H1 (cell line): Measurements from ENCODE around the gene TARS2. TPM values are rescaled to one million over a fixed set of nuclear protein-coding genes. Genes with fewer than 3 reads are reported as not detected.

Source experiments
- CTCF ChIA-PET: fragments of 300-600 bp; sonication (Branson Sonifier 250); formaldehyde crosslinking; loops from one replicate; lab custom pipeline; 2021; ENCODE audit not compliant: partially characterized antibody; lab: Charles Lee
- POLR2A ChIA-PET: fragments of 300-600 bp; sonication (Branson Sonifier 250); formaldehyde crosslinking; loops from one replicate; lab custom pipeline; 2021; ENCODE audit warnings: inconsistent platforms; ENCODE audit not compliant: partially characterized antibody; lab: Charles Lee
- DNase-seq, 2 experiments: peaks; one replicate each; pipeline versions ENCODE4 v3.0.0 to v3.0.0-alpha.2; 2010 to 2022; ENCODE audit warnings: low spot score in 2 of 2, low read depth in 1 of 2, mixed read lengths in 1 of 2
- FAIRE-seq: peaks from 2 replicates; lab custom pipeline; 2011; peaks lifted over from hg19 to GRCh38; lab: Jason Lieb, UNC
- H2AFZ ChIP-seq: 2 replicates; pipeline ENCODE4 v1.8.1; 2012; ENCODE audit warnings: low read length, inconsistent platforms
- H2AK5ac ChIP-seq: 2 replicates; pipeline ENCODE4 v1.6.1; 2013; ENCODE audit warnings: low read depth, low read length
- H2BK120ac ChIP-seq: replicated peaks from 2 replicates; pipeline ENCODE3; 2013; ENCODE audit warnings: low read depth, low read length, inconsistent platforms
- H2BK12ac ChIP-seq: 2 replicates; pipeline ENCODE4 v1.6.1; 2013; ENCODE audit warnings: low read depth, low read length
- H2BK15ac ChIP-seq: 2 replicates; pipeline ENCODE4 v1.6.1; 2013; ENCODE audit warnings: low read length
- H2BK20ac ChIP-seq: 2 replicates; pipeline ENCODE4 v1.6.1; 2013; ENCODE audit warnings: low read length
- H2BK5ac ChIP-seq: 2 replicates; pipeline ENCODE4 v1.6.1; 2013; ENCODE audit warnings: low read depth, low read length
- H3K14ac ChIP-seq: 2 replicates; pipeline ENCODE4 v1.6.1; 2013; ENCODE audit warnings: inconsistent platforms; ENCODE audit not compliant: insufficient read length
- H3K18ac ChIP-seq: 2 replicates; pipeline ENCODE4 v1.6.1; 2013; ENCODE audit warnings: low read length; ENCODE audit errors: extremely low read depth
- H3K23ac ChIP-seq: 2 replicates; pipeline ENCODE4 v1.6.1; 2013; ENCODE audit warnings: inconsistent platforms; ENCODE audit not compliant: insufficient read length
- H3K23me2 ChIP-seq: 2 replicates; pipeline ENCODE4 v1.6.1; 2013; ENCODE audit warnings: low read depth, low read length
- H3K27ac ChIP-seq: 2 replicates; pipeline ENCODE4 v1.6.1; 2011; ENCODE audit warnings: low read depth, low read length, inconsistent platforms
- H3K27me3 ChIP-seq, 4 experiments: replicated peaks in 1 of 4; 1 replicate in 1 of 4; 2 replicates in 3 of 4; pipeline versions ENCODE4 v1.6.1 to v1.8.1; 2011 to 2013; ENCODE audit warnings: low read length in 3 of 4, mild to moderate bottlenecking in 3 of 4, inconsistent platforms in 2 of 4, mixed read lengths in 2 of 4, moderate library complexity in 1 of 4; ENCODE audit not compliant: control insufficient read depth in 3 of 4, insufficient read depth in 3 of 4; ENCODE audit errors: extremely low read depth in 1 of 4
- H3K36me3 ChIP-seq, 4 experiments: 2 replicates each; pipeline versions ENCODE4 v1.6.1 to v1.8.1; 2011 to 2013; ENCODE audit warnings: mild to moderate bottlenecking in 4 of 4, low read length in 3 of 4, moderate library complexity in 2 of 4, control low read depth in 1 of 4, inconsistent platforms in 1 of 4; ENCODE audit not compliant: insufficient read depth in 4 of 4, control insufficient read depth in 2 of 4
- H3K4ac ChIP-seq: replicated peaks from 2 replicates; pipeline ENCODE3; 2013; ENCODE audit warnings: low read length, low read depth, mixed read lengths, inconsistent platforms; ENCODE audit not compliant: insufficient read length
- H3K4me1 ChIP-seq, 4 experiments: replicated peaks in 1 of 4; 1 replicate in 1 of 4; 2 replicates in 3 of 4; pipeline versions ENCODE4 v1.6.1 to v1.8.1; 2011 to 2013; ENCODE audit warnings: low read length in 3 of 4, inconsistent platforms in 2 of 4, mixed read lengths in 1 of 4; ENCODE audit not compliant: insufficient read depth in 4 of 4, control insufficient read depth in 3 of 4
- H3K4me2 ChIP-seq, 2 experiments: 2 replicates each; pipeline versions ENCODE4 v1.6.1 to v1.8.1; 2011 to 2013; ENCODE audit warnings: low read depth in 2 of 2, low read length in 2 of 2, control low read depth in 1 of 2, inconsistent platforms in 1 of 2, mild to moderate bottlenecking in 1 of 2; ENCODE audit not compliant: insufficient read depth in 1 of 2
- H3K4me3 ChIP-seq, 4 experiments: fragments of 200-600, 300-600 bp in 1 of 4; sonication (generic), shearing (Covaris generic), sonication (Bioruptor Twin) in 1 of 4; 2 replicates each; pipeline versions ENCODE4 v1.5.1 to v1.8.1; 2011 to 2016; ENCODE audit warnings: low read length in 4 of 4, low read depth in 3 of 4, control low read depth in 2 of 4, inconsistent platforms in 2 of 4, mild to moderate bottlenecking in 2 of 4, mixed read lengths in 1 of 4, moderate library complexity in 1 of 4; ENCODE audit not compliant: insufficient read depth in 2 of 4; ENCODE audit errors: extremely low read depth in 1 of 4
- H3K56ac ChIP-seq: replicated peaks from 2 replicates; pipeline ENCODE3; 2013; ENCODE audit warnings: low read depth, mild to moderate bottlenecking, mixed read lengths, low read length, inconsistent platforms; ENCODE audit not compliant: insufficient read length
- H3K79me1 ChIP-seq: 2 replicates; pipeline ENCODE4 v1.6.1; 2013; ENCODE audit warnings: low read depth, low read length, control low read depth
- H3K79me2 ChIP-seq, 2 experiments: 2 replicates each; pipeline versions ENCODE4 v1.6.1 to v1.8.1; 2012 to 2013; ENCODE audit warnings: low read length in 2 of 2, mild to moderate bottlenecking in 2 of 2, inconsistent platforms in 1 of 2; ENCODE audit not compliant: insufficient read depth in 2 of 2, control insufficient read depth in 1 of 2
- H3K9ac ChIP-seq, 4 experiments: replicated peaks in 1 of 4; 1 replicate in 1 of 4; 2 replicates in 3 of 4; pipeline versions ENCODE4 v1.6.1 to v1.8.1; 2011 to 2013; ENCODE audit warnings: low read depth in 3 of 4, low read length in 3 of 4, control low read depth in 2 of 4, mild to moderate bottlenecking in 2 of 4, moderate library complexity in 2 of 4, inconsistent platforms in 1 of 4; ENCODE audit errors: extremely low read depth in 1 of 4
- H3K9me3 ChIP-seq, 2 experiments: 2 replicates each; pipeline versions ENCODE4 v1.6.1 to v1.8.1; 2012 to 2013; ENCODE audit warnings: mild to moderate bottlenecking in 2 of 2, moderate library complexity in 2 of 2, control low read depth in 1 of 2, inconsistent platforms in 1 of 2, low read depth in 1 of 2, low read length in 1 of 2, mixed read lengths in 1 of 2; ENCODE audit not compliant: insufficient read depth in 2 of 2
- H4K20me1 ChIP-seq, 2 experiments: replicated peaks in 1 of 2; 2 replicates each; pipeline versions ENCODE3 to v1.8.1; 2011 to 2013; ENCODE audit warnings: inconsistent platforms in 2 of 2, low read length in 2 of 2, mild to moderate bottlenecking in 1 of 2; ENCODE audit not compliant: insufficient read depth in 2 of 2, control insufficient read depth in 1 of 2
- H4K5ac ChIP-seq: 2 replicates; pipeline ENCODE4 v1.6.1; 2013; ENCODE audit warnings: low read length, low read depth, mixed read lengths, inconsistent platforms; ENCODE audit not compliant: insufficient read length
- H4K8ac ChIP-seq: 2 replicates; pipeline ENCODE4 v1.8.0; 2013; ENCODE audit warnings: mild to moderate bottlenecking, moderate library complexity, low read length, inconsistent platforms; ENCODE audit not compliant: insufficient read depth; ENCODE audit errors: extremely low read depth
- H4K91ac ChIP-seq: replicated peaks from 2 replicates; pipeline ENCODE3; 2013; ENCODE audit warnings: low read length, mixed read lengths, inconsistent platforms; ENCODE audit not compliant: insufficient read length
- ATF2 ChIP-seq: IDR thresholded peaks from 2 replicates; pipeline ENCODE4 v1.6.1; 2012; ENCODE audit warnings: low read length, inconsistent platforms
- CBX5 ChIP-seq: fragments of 300-800, 300-1000 bp; sonication (generic); IDR thresholded peaks from 2 replicates; pipeline ENCODE4 v1.7.1; 2016; ENCODE audit warnings: antibody characterized with exemption, low read length, low read depth
- POLR2AphosphoS5 ChIP-seq: IDR thresholded peaks from 2 replicates; pipeline ENCODE4 v1.6.1; 2011; ENCODE audit warnings: low read depth, low read length
- RBBP5 ChIP-seq: IDR thresholded peaks from 2 replicates; pipeline ENCODE4 v1.7.1; 2012; ENCODE audit warnings: low read depth, mild to moderate bottlenecking, inconsistent platforms, low read length, moderate library complexity, borderline replicate concordance
- RFX5 ChIP-seq: IDR thresholded peaks from 2 replicates; pipeline ENCODE4 v1.6.1; 2011; ENCODE audit warnings: low read depth, low read length, improper control_type of control experiment, borderline replicate concordance
- RXRA ChIP-seq: IDR thresholded peaks from 2 replicates; pipeline ENCODE4 v1.6.1; 2011; ENCODE audit warnings: low read depth, mild to moderate bottlenecking, low read length, moderate library complexity; ENCODE audit not compliant: insufficient read depth
- SIRT6 ChIP-seq: IDR thresholded peaks from one replicate; pipeline ENCODE4 v1.7.1; 2012; ENCODE audit warnings: low read length, inconsistent platforms
- SP1 ChIP-seq: IDR thresholded peaks from 2 replicates; pipeline ENCODE4 v1.6.1; 2011; ENCODE audit warnings: low read depth, low read length
- SRF ChIP-seq: IDR thresholded peaks from 2 replicates; pipeline ENCODE4 v1.6.1; 2011; ENCODE audit warnings: mild to moderate bottlenecking, low read depth, low read length, moderate library complexity
- TBP ChIP-seq: IDR thresholded peaks from 2 replicates; pipeline ENCODE4 v1.6.1; 2011; ENCODE audit warnings: low read depth, low read length, improper control_type of control experiment
- USF2 ChIP-seq: IDR thresholded peaks from 2 replicates; pipeline ENCODE4 v1.6.1; 2011; ENCODE audit warnings: low read length, improper control_type of control experiment
- WGBS, 2 experiments: shearing (Covaris generic) in 1 of 2; methylation state at CpG; one replicate each; pipeline versions ENCODE4 v1.1.6 to v1.1.7; 2013 to 2015; ENCODE audit warnings: low lambda C conversion rate in 2 of 2, mixed read lengths in 2 of 2, inconsistent platforms in 1 of 2, low coverage in 1 of 2, missing lambda C conversion rate in 1 of 2; ENCODE audit not compliant: insufficient replicate concordance in 2 of 2, insufficient coverage in 1 of 2, insufficient read length in 1 of 2; ENCODE audit errors: extremely low coverage in 1 of 2, missing lambda C conversion rate in 1 of 2; 5-methylcytosine and 5-hydroxymethylcytosine counted together
- polyA plus RNA-seq, 7 experiments: library from polyadenylated mRNA; depleted of rRNA in 3 of 7; stranded (reverse) in 5 of 7; unstranded in 2 of 7; fragments of >200 nt in 5 of 7; fragments of 200-250 nt in 2 of 7; gene quantifications; 1 replicate in 5 of 7; 2 replicates in 1 of 7; 4 replicates in 1 of 7; pipeline versions ENCODE4 v1.2.1 to v1.2.3, GENCODE V29; 2011 to 2013; ENCODE audit warnings: missing spikeins in 2 of 7, mixed read lengths in 2 of 7
- total RNA-seq: library from RNA; stranded (reverse); fragmentation: NEBNext Ultra II Directional; extraction: Animal tissue kit (Norgen Biotek cat#: 25700); gene quantifications from 2 replicates; pipeline ENCODE4 v1.2.1, GENCODE V29; 2021

TARS2 gene
- total and polyA plus RNA-seq, 2 of the 8 experiments (the other 6 are each of a cell fraction or from before 2014, with no cell fraction given), result 38.9 to 39.1 TPM

- no peak for FAIRE-seq
- no peak overlapping the region for H3K4me2 ChIP-seq
- H3K14ac ChIP-seq, result no peak overlapping the region
- ChIA-PET CTCF (interaction anchor here (0.9 to 4.2 kb wide), 3 partner anchors 8 to 22 kb away, joined by 3 to 28 read pairs (median 26); no protein-coding TSS in a partner anchor), POLR2A (interaction anchor here (0.8 to 2.3 kb wide), 3 partner anchors 13 to 41 kb away, joined by 3 to 7 read pairs (median 4); partner anchors contain the start of gene MCL1)
- no peaks in the 10 kb centered on the region for H3K79me2 ChIP-seq
- H3K56ac ChIP-seq, result no peak overlapping the region
- 94% methylated on average over 6 of the region's 6 CpGs; no CpG with 5 or more reads in 1 of the 2 experiments for WGBS, 2 experiments
- peaks cover 5% of the 10 kb centered on the region; the same call in 1 of the 2 replicates for H3K23me2 ChIP-seq
- H3K4me3 ChIP-seq, result no peak overlapping the region
- H3K23ac ChIP-seq, result no peak overlapping the region
- H3K36me3 ChIP-seq, result no peaks in the 10 kb centered on the region
- H4K5ac ChIP-seq, result no peak overlapping the region
- no peaks in the 10 kb centered on the region for H3K9me3 ChIP-seq
- H2AK5ac ChIP-seq, result no peak overlapping the region
- no peak overlapping the region for H2BK20ac ChIP-seq
- peaks cover 0 to 9% (median 1%) of the 10 kb centered on the region in 4 experiments; a peak in 3 of 7 replicates for H3K4me1 ChIP-seq
- H3K9ac ChIP-seq, result no peak overlapping the region
- DNase-seq, result no peak
- H2BK120ac ChIP-seq, result no peak overlapping the region
- peaks cover 0 to 19% (median 10%) of the 10 kb centered on the region in 4 experiments; a peak in 5 of 7 replicates for H3K27me3 ChIP-seq
- peaks cover 1 to 2% of the 10 kb centered on the region in 2 experiments for H4K20me1 ChIP-seq
- H2BK5ac ChIP-seq, result no peak overlapping the region
- no peaks in the 10 kb centered on the region for H3K79me1 ChIP-seq
- no peak overlapping the region for H4K91ac ChIP-seq
- no peak overlapping the region for H4K8ac ChIP-seq
- H3K18ac ChIP-seq, result no peak overlapping the region
- H2AFZ ChIP-seq, result no peak overlapping the region
- no peak overlapping the region for H3K4ac ChIP-seq
- no peak overlapping the region for H2BK15ac ChIP-seq
- H2BK12ac ChIP-seq, result no peak overlapping the region
- H3K27ac ChIP-seq, result no peak overlapping the region
- no peak for TF ChIP-seq RFX5
- no peak for TF ChIP-seq POLR2AphosphoS5
- no peak for TF ChIP-seq SP1
- no peak for TF ChIP-seq RBBP5
- no peak for TF ChIP-seq USF2
- no peak for TF ChIP-seq TBP
- TF ChIP-seq ATF2, result no peak
- TF ChIP-seq RXRA, result no peak
- no peak for TF ChIP-seq CBX5
- TF ChIP-seq SIRT6, result no peak
- TF ChIP-seq SRF, result no peak
Observed at GRCh38 chr1:150545486-150546032, 58.3 kb downstream of the TARS2 start.
